K562 (cell line): Measurements from ENCODE around the gene COMP. TPM values are rescaled to one million over a fixed set of nuclear protein-coding genes. Genes with fewer than 3 reads are reported as not detected.

Experiments
- ATAC-seq: fragments of 200-7000 bp; cut with Tn5 transposase; 3 replicates; pipeline ENCODE4 v1.9.1; 2020; ENCODE audit warnings: moderate library complexity
- BruUV-seq: library from RNA; stranded (reverse); fragments of 400-500 nt; replicated peaks from 2 replicates; lab custom pipeline; 2021; lab: Mats Ljungman, UMichigan
- CTCF ChIA-PET: fragments of 300-600 bp; formaldehyde crosslinking; extraction: SDS; loops from one replicate; lab custom pipeline; 2021; ENCODE audit warnings: low intra/inter-chr PET ratio; lab: Yijun Ruan, JAX
- POLR2A ChIA-PET: fragments of 300-600, 350-650 bp; sonication (Branson Sonifier 250); formaldehyde crosslinking; extraction: SDS; loops from one replicate; lab custom pipeline; 2021; ENCODE audit warnings: antibody characterized with exemption, inconsistent platforms; lab: Yijun Ruan, JAX
- DNase-seq, 4 experiments: peaks; one replicate each; pipeline versions ENCODE4 v3.0.0 to v3.0.0-alpha.2; 2011 to 2018; ENCODE audit warnings: low spot score in 3 of 4, mixed read lengths in 3 of 4; ENCODE audit errors: extremely low read depth in 1 of 4
- FAIRE-seq: peaks from 2 replicates; lab custom pipeline; 2011; peaks lifted over from hg19 to GRCh38; lab: Jason Lieb, UNC
- H2AFZ ChIP-seq: 2 replicates; pipeline ENCODE4 v1.6.0; 2011; ENCODE audit warnings: low read depth, low read length, control low read depth, inconsistent platforms
- H3K27ac ChIP-seq: fragments of 200-600 bp; 3 replicates; pipeline ENCODE4 v1.8.0; 2011; ENCODE audit warnings: low read depth, mild to moderate bottlenecking, control low read depth, inconsistent platforms, low read length, moderate library complexity, mixed read lengths; ENCODE audit errors: extremely low read depth
- H3K27me3 ChIP-seq, 2 experiments: fragments of 300-600 bp in 1 of 2; 2 replicates in 1 of 2; 3 replicates in 1 of 2; pipeline versions ENCODE4 v1.6.0 to v1.8.0; 2011; ENCODE audit warnings: inconsistent platforms in 2 of 2, low read length in 2 of 2, mild to moderate bottlenecking in 1 of 2, mixed read lengths in 1 of 2, moderate library complexity in 1 of 2; ENCODE audit not compliant: control insufficient read depth in 2 of 2, insufficient read depth in 2 of 2
- H3K36me3 ChIP-seq: fragments of 300-600 bp; 3 replicates; pipeline ENCODE4 v1.8.0; 2011; ENCODE audit warnings: mild to moderate bottlenecking, low read length, inconsistent platforms; ENCODE audit not compliant: control insufficient read depth, insufficient read depth
- H3K4me1 ChIP-seq, 2 experiments: fragments of 200-600 bp in 1 of 2; replicated peaks in 1 of 2; 2 replicates in 1 of 2; 3 replicates in 1 of 2; pipeline versions ENCODE4 v1.5.1 to v1.8.0; 2011; ENCODE audit warnings: inconsistent platforms in 2 of 2, low read length in 2 of 2, mild to moderate bottlenecking in 1 of 2, mixed read lengths in 1 of 2, moderate library complexity in 1 of 2; ENCODE audit not compliant: control insufficient read depth in 2 of 2, insufficient read depth in 2 of 2
- H3K4me2 ChIP-seq: 2 replicates; pipeline ENCODE4 v1.6.1; 2011; ENCODE audit warnings: low read length, control low read depth, inconsistent platforms, mixed read lengths; ENCODE audit not compliant: insufficient read depth
- H3K4me3 ChIP-seq: fragments of 200-600 bp; sonication (generic), shearing (Covaris generic); 2 replicates; pipeline ENCODE4 v1.5.1; 2016; ENCODE audit warnings: control low read depth, inconsistent platforms
- H3K79me2 ChIP-seq: fragments of 200-600 bp; 3 replicates; pipeline ENCODE4 v1.8.0; 2011; ENCODE audit warnings: low read length, inconsistent platforms; ENCODE audit not compliant: control insufficient read depth, insufficient read depth
- H3K9ac ChIP-seq, 2 experiments: 2 replicates each; pipeline versions ENCODE4 v1.6.0 to v1.6.1; 2011; ENCODE audit warnings: low read depth in 2 of 2, low read length in 2 of 2, control low read depth in 1 of 2, inconsistent platforms in 1 of 2, mild to moderate bottlenecking in 1 of 2, mixed read lengths in 1 of 2; ENCODE audit not compliant: insufficient read depth in 1 of 2
- H3K9me1 ChIP-seq: one replicate; pipeline ENCODE4 v1.6.0; 2011; ENCODE audit warnings: inconsistent platforms, mild to moderate bottlenecking, low read length, moderate library complexity; ENCODE audit not compliant: control insufficient read depth, insufficient read depth
- H3K9me3 ChIP-seq: replicated peaks from 2 replicates; pipeline ENCODE4 v1.5.1; 2011; ENCODE audit warnings: low read depth, low read length, inconsistent platforms; ENCODE audit not compliant: control insufficient read depth, insufficient read depth
- H4K20me1 ChIP-seq: replicated peaks from 2 replicates; pipeline ENCODE4 v1.6.1; 2011; ENCODE audit warnings: low read length, inconsistent platforms, mixed read lengths; ENCODE audit not compliant: control insufficient read depth, insufficient read depth
- E2F6 ChIP-seq, 2 experiments: IDR thresholded peaks; 2 replicates each; pipeline ENCODE4 v1.6.1; 2011; ENCODE audit warnings: borderline replicate concordance in 1 of 2, control low read depth in 1 of 2, low read depth in 1 of 2, low read length in 1 of 2, mild to moderate bottlenecking in 1 of 2, mixed read lengths in 1 of 2, moderate library complexity in 1 of 2; ENCODE audit not compliant: insufficient read depth in 1 of 2, insufficient read length in 1 of 2, poor library complexity in 1 of 2, severe bottlenecking in 1 of 2; ENCODE audit errors: extremely low read depth in 1 of 2
- EP300 ChIP-seq: IDR thresholded peaks from 2 replicates; pipeline ENCODE4 v1.6.1; 2012; ENCODE audit warnings: low read length, improper control_type of control experiment
- FOXJ3 ChIP-seq: sonication (generic); formaldehyde crosslinking; IDR thresholded peaks from 2 replicates; pipeline ENCODE4 v1.4.0; 2020; ENCODE audit warnings: mild to moderate bottlenecking, missing genetic modification reagents
- FOXP1 ChIP-seq: sonication (generic); formaldehyde crosslinking; IDR thresholded peaks from 2 replicates; pipeline ENCODE4 v1.8.0; 2022; ENCODE audit warnings: mild to moderate bottlenecking, missing genetic modification reagents
- HDAC6 ChIP-seq: IDR thresholded peaks from 2 replicates; pipeline ENCODE4 v1.6.1; 2012; ENCODE audit warnings: low read depth, mild to moderate bottlenecking, control low read depth, inconsistent platforms, low read length, moderate library complexity
- HDAC8 ChIP-seq: fragments of 450-650 bp; IDR thresholded peaks from 2 replicates; pipeline ENCODE4 v1.6.1; 2016; ENCODE audit warnings: mild to moderate bottlenecking, missing genetic modification characterization, moderate library complexity, missing compliant biosample characterization
- LCOR ChIP-seq: sonication (generic); formaldehyde crosslinking; IDR thresholded peaks from 2 replicates; pipeline ENCODE4 v1.8.0; 2022; ENCODE audit warnings: mild to moderate bottlenecking, missing genetic modification reagents
- VEZF1 ChIP-seq: fragments of 200-800 bp; sonication (Bioruptor generic); IDR thresholded peaks from 2 replicates; pipeline ENCODE4 v1.6.1; 2017; ENCODE audit warnings: missing genetic modification characterization, missing compliant biosample characterization
- ZBTB7A ChIP-seq: IDR thresholded peaks from 2 replicates; pipeline ENCODE4 v1.6.1; 2011; ENCODE audit warnings: low read depth, mild to moderate bottlenecking, low read length, moderate library complexity, borderline replicate concordance; ENCODE audit not compliant: control insufficient read depth
- ZNF785 ChIP-seq: fragments of 250-450 bp; sonication (Bioruptor Pico); IDR thresholded peaks from 2 replicates; pipeline ENCODE4 v1.4.0; 2020; ENCODE audit warnings: mild to moderate bottlenecking
- WGBS: fragments of 100-300 bp; shearing (Covaris generic); methylation state at CpG from one replicate; pipeline ENCODE4 v1.1.6; 2016; ENCODE audit warnings: low coverage, mixed read lengths; ENCODE audit not compliant: insufficient coverage; ENCODE audit errors: missing lambda C conversion rate; 5-methylcytosine and 5-hydroxymethylcytosine counted together
- in situ Hi-C: fragments of 300-500 bp; cut with MboI; formaldehyde crosslinking; loops from 4 replicates; pipeline ENCODE4 v1.15.0; 2018; ENCODE audit warnings: inconsistent platforms, mixed read lengths
- intact Hi-C: fragments of 100-400 bp; cut with micrococcal nuclease; formaldehyde crosslinking; loops from 2 replicates; pipeline ENCODE4 v1.14.2; 2022
- polyA plus RNA-seq, 8 experiments: library from polyadenylated mRNA; depleted of rRNA in 4 of 8; stranded (reverse) in 5 of 8; unstranded in 3 of 8; fragments of >200 nt; fragmentation: Nextera tagmentation in 2 of 8; fragmentation: Illumina TruSeq in 1 of 8; extraction: Ambion mirVana in 2 of 8; extraction: Trizol in 1 of 8; gene quantifications; 2 replicates each; pipeline versions ENCODE4 v1.2.1 to v1.2.3, GENCODE V29; 2011 to 2014; ENCODE audit warnings: inconsistent platforms in 1 of 8, missing spikeins in 1 of 8
- total RNA-seq, 7 experiments: library from RNA; depleted of rRNA in 6 of 7; stranded (reverse); fragments of >200 nt in 6 of 7; fragmentation: Illumina TruSeq in 2 of 7; extraction: Trizol in 2 of 7; gene quantifications; 2 replicates each; pipeline versions ENCODE4 v1.2.1 to v1.2.3, GENCODE V29; 2011 to 2021; ENCODE audit warnings: low replicate concordance in 1 of 7
- TF ChIP-seq, protein P1 (sequence below): fragments of 450-650 bp; IDR thresholded peaks from one replicate; pipeline ENCODE4 v1.6.1; 2018; ENCODE audit warnings: mild to moderate bottlenecking, moderate library complexity; ENCODE audit not compliant: partially characterized antibody

The COMP gene
- total and polyA plus RNA-seq, 9 of the 15 experiments (the other 6 are each of a cell fraction or from before 2014, with no cell fraction given), result 0.07 TPM; not detected in 8

DNA sequence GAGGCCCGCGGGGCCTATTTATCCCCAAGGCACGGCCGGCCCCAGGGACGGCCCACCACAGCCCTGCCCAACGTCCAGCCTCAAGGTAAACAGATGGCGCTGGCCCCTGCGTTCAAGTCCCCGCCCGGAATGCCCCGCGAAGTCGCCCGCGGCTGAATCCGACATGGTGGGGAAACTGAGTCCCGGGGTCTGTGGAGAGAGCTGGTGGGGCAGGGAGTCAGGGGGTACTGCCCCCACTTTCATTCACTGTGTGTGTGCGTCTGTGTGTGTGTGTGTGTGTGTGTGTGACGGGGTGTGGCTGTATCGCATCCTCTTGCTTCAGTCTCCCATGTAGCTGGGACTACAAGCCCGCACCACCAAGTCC lies 192 bp upstream of the COMP start (continued):
- TF ChIP-seq VEZF1 (CRISPR knock-in tag) (no peak), LCOR (CRISPR knock-in tag) (no peak), ZNF785 (CRISPR knock-in tag) (no peak), FOXJ3 (CRISPR knock-in tag) (no peak), EP300 (no peak)
- TF ChIP-seq, protein P1, sequence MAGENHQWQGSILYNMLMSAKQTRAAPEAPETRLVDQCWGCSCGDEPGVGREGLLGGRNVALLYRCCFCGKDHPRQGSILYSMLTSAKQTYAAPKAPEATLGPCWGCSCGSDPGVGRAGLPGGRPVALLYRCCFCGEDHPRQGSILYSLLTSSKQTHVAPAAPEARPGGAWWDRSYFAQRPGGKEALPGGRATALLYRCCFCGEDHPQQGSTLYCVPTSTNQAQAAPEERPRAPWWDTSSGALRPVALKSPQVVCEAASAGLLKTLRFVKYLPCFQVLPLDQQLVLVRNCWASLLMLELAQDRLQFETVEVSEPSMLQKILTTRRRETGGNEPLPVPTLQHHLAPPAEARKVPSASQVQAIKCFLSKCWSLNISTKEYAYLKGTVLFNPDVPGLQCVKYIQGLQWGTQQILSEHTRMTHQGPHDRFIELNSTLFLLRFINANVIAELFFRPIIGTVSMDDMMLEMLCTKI, result no peak

DNA sequence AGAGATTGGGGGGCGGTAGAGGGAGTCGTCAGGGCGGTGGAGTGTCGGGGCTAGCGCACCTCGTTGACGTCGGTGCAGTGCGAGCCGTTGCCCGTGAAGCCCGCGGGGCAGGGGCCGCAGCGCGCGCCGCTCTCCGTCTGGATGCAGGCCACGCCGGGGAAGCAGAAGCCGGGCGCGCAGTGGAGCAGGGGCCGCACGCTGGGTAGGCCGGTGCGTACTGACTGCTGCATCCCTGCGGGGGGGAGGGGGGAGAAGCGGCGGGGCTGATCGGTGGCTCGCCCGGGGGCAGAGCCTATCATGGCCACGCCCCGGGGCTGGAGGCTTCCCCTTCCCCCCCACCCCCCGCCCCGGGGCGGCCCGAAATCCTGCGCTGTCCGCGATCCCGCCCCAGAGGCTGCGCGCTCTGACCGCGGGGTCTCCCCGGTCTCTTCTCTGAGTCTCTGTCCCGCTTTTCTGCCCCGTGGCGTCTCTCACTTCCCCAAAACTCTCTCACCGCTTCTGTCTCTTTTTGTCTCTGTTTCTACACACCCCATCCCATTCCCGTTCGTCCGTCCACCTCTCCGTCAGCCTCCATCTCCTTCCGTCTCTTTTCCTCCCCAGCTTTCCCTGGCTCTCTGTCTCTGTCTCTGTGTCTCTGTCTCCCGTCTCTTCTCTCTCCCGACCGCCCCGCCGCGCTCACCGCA lies 1.1 kb downstream of the COMP start:
- H2AFZ ChIP-seq, result no peak overlapping the region
- H3K4me3 ChIP-seq, result no peak overlapping the region
- peaks cover 17 to 46% of the 10 kb centered on the region in 2 experiments; a peak in 4 of 5 replicates for H3K27me3 ChIP-seq
- no peak overlapping the region for H3K4me2 ChIP-seq
- no peak overlapping the region for H3K27ac ChIP-seq
- peaks cover 17% of the 10 kb centered on the region for H4K20me1 ChIP-seq
- ChIA-PET POLR2A (interaction anchor here (0.6 kb wide), 1 partner anchor 509 kb away, joined by 4 read pairs; no protein-coding TSS in a partner anchor), CTCF (no interaction called here)
- no peaks in the 10 kb centered on the region for H3K79me2 ChIP-seq
- no peak for FAIRE-seq
- in situ Hi-C loops (no loop called here), intact Hi-C loops (no loop called here)
- H3K4me1 ChIP-seq, result peaks cover 5 to 58% of the 10 kb centered on the region in 2 experiments; a peak in 3 of 5 replicates
- no TSS peak for BruUV-seq
- ATAC-seq, result peak; percentile 54
- WGBS, result 2% methylated on average over 33 of the region's 65 CpGs
- H3K9me3 ChIP-seq, result no peaks in the 10 kb centered on the region
- no peaks in the 10 kb centered on the region for H3K9me1 ChIP-seq
- peak overlapping the region in 1 of 2 experiments; percentile 45; a peak in 1 of 4 replicates for H3K9ac ChIP-seq
- H3K36me3 ChIP-seq, result no peaks in the 10 kb centered on the region
- DNase-seq, result peak; percentile 70 to 92 (median 84)
- TF ChIP-seq HDAC8 (tag) (no peak), VEZF1 (CRISPR knock-in tag) (peak; percentile 58), E2F6 (IDR thresholded peaks at IDR 0.05; ENCODE audit: borderline replicate concordance in 1 of 2, extremely low read depth in 1 of 2, insufficient read depth in 1 of 2, insufficient read length in 1 of 2, low read depth in 1 of 2, low read length in 1 of 2, poor library complexity in 1 of 2, severe bottlenecking in 1 of 2) (peak in 1 of 2 experiments; percentile 23), ZBTB7A (peak; percentile 47; the same call in 1 of the 2 replicates), FOXP1 (CRISPR knock-in tag) (no peak), HDAC6 (0 out of 2 replicates have a peak, but pooled peaks have one; percentile 77)
